ENCODE data around the gene TBCB. TPM values are rescaled to one million over a fixed set of nuclear protein-coding genes. Genes with fewer than 3 reads are reported as not detected.

The TBCB gene
- total RNA-seq, 3 donors from 2014 or later: 106 to 146 (median 124) TPM

GRCh38 chr19:36113894-36114720 is 1.2 kb upstream of the TBCB start:
- H3K36me3 ChIP-seq: no peaks in the 10 kb centered on the region
- peaks cover 0 to 7% of the 10 kb centered on the region in 2 donors for H3K4me1 ChIP-seq
- TF ChIP-seq POLR2AphosphoS5 (IDR thresholded peaks at IDR 0.05) (no peak), CTCF (IDR thresholded peaks at IDR 0.05) (peak in 1 of 3 donors; percentile 18)
- intact Hi-C loops (cut with DNase I; ENCODE audit: low total_unique reads): no loop called here
- peak overlapping the region; percentile 72 to 89 (median 77) for H3K4me3 ChIP-seq
- H3K27me3 ChIP-seq: no peaks in the 10 kb centered on the region
- DNase-seq (ENCODE audit: low spot score in 2 of 2): peak in 1 of 2 donors; percentile 25
- no peaks in the 10 kb centered on the region for H3K9me3 ChIP-seq
- H3K27ac ChIP-seq: peak overlapping the region; percentile 92 to 97

- DNase-seq (ENCODE audit: low spot score in 2 of 2): peak; percentile 99 to 100
- peak within 1 kb of the TSS; percentile 92 to 97 for H3K27ac ChIP-seq
- no peaks in the 10 kb centered on the region for H3K9me3 ChIP-seq
- H3K4me1 ChIP-seq: peaks cover 0 to 7% of the 10 kb centered on the region in 2 donors
- H3K4me3 ChIP-seq: peak within 1 kb of the TSS; percentile 72 to 89 (median 77)
- no peaks in the 10 kb centered on the region for H3K36me3 ChIP-seq
- no peaks in the 10 kb centered on the region for H3K27me3 ChIP-seq
- TF ChIP-seq POLR2A (IDR thresholded peaks at IDR 0.05) (peak; percentile 70), POLR2AphosphoS5 (IDR thresholded peaks at IDR 0.05) (peak; percentile 84 to 95 (median 91)), CTCF (IDR thresholded peaks at IDR 0.05) (peak in 1 of 3 donors; percentile 13)
- intact Hi-C loops (cut with DNase I; ENCODE audit: low total_unique reads): no loop called here
Measured at GRCh38 chr19:36114721-36115452, 381 bp upstream of the TBCB start, which contains the start of gene POLR2I. Gene POLR2I (minus strand): TSS chr19:36114875. CDS start chr19:36114856, 19 bp downstream.

GRCh38 chr19:36116344-36116637 is 1.0 kb downstream of the TBCB start:
- Histone ChIP-seq H3K9me3 (no peaks in the 10 kb centered on the region), H3K4me3 (peak overlapping the region; percentile 72 to 89 (median 77)), H3K27me3 (no peaks in the 10 kb centered on the region), H3K27ac (peak overlapping the region; percentile 92 to 97), H3K4me1 (peaks cover 0 to 7% of the 10 kb centered on the region in 2 donors), H3K36me3 (no peaks in the 10 kb centered on the region)
- intact Hi-C loops (cut with DNase I; ENCODE audit: low total_unique reads): no loop called here
- no peak for DNase-seq (ENCODE audit: low spot score in 2 of 2)
- TF ChIP-seq CTCF (IDR thresholded peaks at IDR 0.05) (no peak), POLR2A (IDR thresholded peaks at IDR 0.05) (no peak), POLR2AphosphoS5 (IDR thresholded peaks at IDR 0.05) (no peak)

DNA sequence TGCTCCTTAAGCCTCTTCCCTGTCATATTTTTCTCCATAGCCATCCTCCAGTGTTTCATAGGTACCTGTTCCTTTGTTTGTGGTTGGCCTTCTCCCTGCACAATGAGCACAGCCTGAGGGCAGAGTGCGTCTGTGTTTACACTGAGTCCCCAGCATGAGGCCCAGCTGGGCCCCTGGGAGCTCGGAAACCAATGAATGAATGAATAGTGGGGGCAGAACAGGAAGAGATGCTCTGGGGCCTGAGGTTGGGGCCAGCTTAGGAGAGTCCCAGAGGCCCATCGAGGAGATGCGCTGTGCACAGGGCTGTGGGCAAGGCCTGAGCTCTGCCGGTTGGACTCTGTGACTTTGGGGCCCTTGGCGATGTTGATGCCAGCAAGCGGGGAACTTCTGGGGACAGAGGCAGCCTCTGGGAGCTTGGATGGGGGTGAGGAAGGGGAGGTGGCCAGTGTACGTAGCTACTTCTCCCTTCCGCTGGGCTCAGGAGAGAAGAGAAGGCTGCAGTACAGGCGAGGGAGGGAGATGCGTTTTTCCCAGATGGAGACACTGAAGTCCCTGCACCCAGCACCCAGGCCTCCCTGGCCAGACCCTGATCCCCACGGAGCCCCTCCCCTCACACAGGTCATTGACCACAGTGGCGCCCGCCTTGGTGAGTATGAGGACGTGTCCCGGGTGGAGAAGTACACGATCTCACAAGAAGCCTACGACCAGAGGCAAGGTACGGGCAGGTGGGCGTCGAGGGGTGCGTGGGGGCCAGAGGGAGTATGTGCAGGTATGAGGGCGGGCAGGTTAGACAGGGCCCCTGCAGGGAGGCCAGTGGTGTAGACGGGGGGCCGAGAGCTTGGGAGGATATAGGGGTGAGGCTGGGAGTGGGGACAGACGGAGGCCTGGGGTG is 5.1 kb downstream of the TBCB start:
- no peak overlapping the region for H3K27ac ChIP-seq
- no peak for DNase-seq (ENCODE audit: low spot score in 2 of 2)
- no peak overlapping the region for H3K4me3 ChIP-seq
- H3K4me1 ChIP-seq: peaks cover 0 to 3% of the 10 kb centered on the region in 2 donors
- H3K36me3 ChIP-seq: no peaks in the 10 kb centered on the region
- no peaks in the 10 kb centered on the region for H3K27me3 ChIP-seq
- intact Hi-C loops (cut with DNase I; ENCODE audit: low total_unique reads): loop anchor here (10.0 kb wide), 1 partner anchor 54 kb away; no protein-coding TSS in a partner anchor
- H3K9me3 ChIP-seq: no peaks in the 10 kb centered on the region
- no peak for TF ChIP-seq POLR2A (IDR thresholded peaks at IDR 0.05)

- intact Hi-C loops (cut with DNase I; ENCODE audit: low total_unique reads): loop anchor here (10.0 kb wide), 1 partner anchor 54 kb away; no protein-coding TSS in a partner anchor
- Histone ChIP-seq H3K27me3 (no peaks in the 10 kb centered on the region), H3K9me3 (no peaks in the 10 kb centered on the region), H3K4me3 (no peak overlapping the region), H3K36me3 (no peaks in the 10 kb centered on the region), H3K4me1 (peaks cover 0 to 3% of the 10 kb centered on the region in 2 donors), H3K27ac (no peak overlapping the region)
- DNase-seq (ENCODE audit: low spot score in 2 of 2): no peak
- TF ChIP-seq POLR2AphosphoS5 (IDR thresholded peaks at IDR 0.05) (no peak), POLR2A (IDR thresholded peaks at IDR 0.05) (no peak), CTCF (IDR thresholded peaks at IDR 0.05) (no peak)
Measured at GRCh38 chr19:36120984-36121358, 5.7 kb downstream of the TBCB start.
